ENCODE results near the gene APBA1. TPM values are rescaled to one million over a fixed set of nuclear protein-coding genes. Genes with fewer than 3 reads are reported as not detected.

The APBA1 gene
- polyA plus RNA-seq, 1 of the 3 experiments (the other 2 are of a cell fraction): 3.1 TPM

DNA sequence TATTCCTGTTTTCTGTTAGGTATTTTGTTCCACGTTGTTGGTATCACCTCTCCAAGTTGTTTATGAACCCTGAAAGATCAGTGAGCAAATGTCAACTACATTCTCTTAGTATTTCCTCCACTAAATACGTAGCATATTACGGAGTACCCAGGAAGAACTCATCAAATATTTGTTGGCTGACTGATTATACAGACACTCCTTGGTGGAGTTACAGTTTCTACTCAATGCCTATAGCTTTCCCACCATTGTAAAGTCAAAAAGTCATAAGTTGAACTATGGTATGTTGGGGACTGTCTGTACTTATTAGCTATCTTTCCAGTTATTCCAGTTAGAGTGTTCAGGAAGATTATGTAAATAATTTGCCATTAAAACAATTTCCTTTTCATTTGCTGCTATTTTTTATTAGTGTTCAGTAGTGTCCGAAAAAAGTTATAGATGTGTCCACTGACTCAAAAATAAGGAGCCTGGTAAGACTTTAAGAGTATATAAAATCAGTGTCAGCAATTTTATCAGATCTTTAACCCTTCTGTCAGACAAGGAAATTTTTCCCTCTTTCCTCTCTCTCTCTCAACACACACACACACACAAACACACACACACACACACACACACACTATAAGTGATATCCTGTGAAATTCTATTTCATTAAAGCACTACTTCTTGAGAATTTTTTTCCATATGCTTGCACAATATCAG, 6.8 kb upstream of the APBA1 start:
- Histone ChIP-seq H3K9me3 (no peaks in the 10 kb centered on the region), H3K79me2 (ENCODE audit: insufficient read depth) (no peaks in the 10 kb centered on the region), H3K27ac (ENCODE audit: low read depth in 2 of 2, low read length in 1 of 2) (no peak overlapping the region), H3F3A (replicated peaks; ENCODE audit: insufficient read depth) (peaks cover 20% of the 10 kb centered on the region), H3K4me3 (ENCODE audit: low read depth in 2 of 2, low read length in 1 of 2) (no peak overlapping the region), H3K36me3 (replicated peaks in 1 of 2; ENCODE audit: control insufficient read depth in 1 of 2, insufficient read depth in 2 of 2, low read length in 1 of 2) (no peaks in the 10 kb centered on the region), H3K9ac (no peak overlapping the region), H3K9me2 (no peaks in the 10 kb centered on the region), H3K4me1 (ENCODE audit: control insufficient read depth in 1 of 2, insufficient read depth in 2 of 2, low read depth in 1 of 2, low read length in 1 of 2) (peaks cover 0 to 27% of the 10 kb centered on the region in 2 experiments; a peak in 1 of 4 replicates), H2AFZ (ENCODE audit: low read depth) (peak overlapping the region; percentile 69; the same call in 1 of the 2 replicates), H3K4me2 (no peak overlapping the region), H4K20me1 (ENCODE audit: insufficient read depth) (no peaks in the 10 kb centered on the region), H3K27me3 (ENCODE audit: insufficient read depth) (no peaks in the 10 kb centered on the region)
- POLR2A ChIA-PET: no interaction called here
- no peak for TF ChIP-seq JUND (IDR thresholded peaks at IDR 0.05)
- TF ChIP-seq, protein P1, sequence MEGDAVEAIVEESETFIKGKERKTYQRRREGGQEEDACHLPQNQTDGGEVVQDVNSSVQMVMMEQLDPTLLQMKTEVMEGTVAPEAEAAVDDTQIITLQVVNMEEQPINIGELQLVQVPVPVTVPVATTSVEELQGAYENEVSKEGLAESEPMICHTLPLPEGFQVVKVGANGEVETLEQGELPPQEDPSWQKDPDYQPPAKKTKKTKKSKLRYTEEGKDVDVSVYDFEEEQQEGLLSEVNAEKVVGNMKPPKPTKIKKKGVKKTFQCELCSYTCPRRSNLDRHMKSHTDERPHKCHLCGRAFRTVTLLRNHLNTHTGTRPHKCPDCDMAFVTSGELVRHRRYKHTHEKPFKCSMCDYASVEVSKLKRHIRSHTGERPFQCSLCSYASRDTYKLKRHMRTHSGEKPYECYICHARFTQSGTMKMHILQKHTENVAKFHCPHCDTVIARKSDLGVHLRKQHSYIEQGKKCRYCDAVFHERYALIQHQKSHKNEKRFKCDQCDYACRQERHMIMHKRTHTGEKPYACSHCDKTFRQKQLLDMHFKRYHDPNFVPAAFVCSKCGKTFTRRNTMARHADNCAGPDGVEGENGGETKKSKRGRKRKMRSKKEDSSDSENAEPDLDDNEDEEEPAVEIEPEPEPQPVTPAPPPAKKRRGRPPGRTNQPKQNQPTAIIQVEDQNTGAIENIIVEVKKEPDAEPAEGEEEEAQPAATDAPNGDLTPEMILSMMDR (IDR thresholded peaks at IDR 0.05): no peak
- TF ChIP-seq, protein P2, sequence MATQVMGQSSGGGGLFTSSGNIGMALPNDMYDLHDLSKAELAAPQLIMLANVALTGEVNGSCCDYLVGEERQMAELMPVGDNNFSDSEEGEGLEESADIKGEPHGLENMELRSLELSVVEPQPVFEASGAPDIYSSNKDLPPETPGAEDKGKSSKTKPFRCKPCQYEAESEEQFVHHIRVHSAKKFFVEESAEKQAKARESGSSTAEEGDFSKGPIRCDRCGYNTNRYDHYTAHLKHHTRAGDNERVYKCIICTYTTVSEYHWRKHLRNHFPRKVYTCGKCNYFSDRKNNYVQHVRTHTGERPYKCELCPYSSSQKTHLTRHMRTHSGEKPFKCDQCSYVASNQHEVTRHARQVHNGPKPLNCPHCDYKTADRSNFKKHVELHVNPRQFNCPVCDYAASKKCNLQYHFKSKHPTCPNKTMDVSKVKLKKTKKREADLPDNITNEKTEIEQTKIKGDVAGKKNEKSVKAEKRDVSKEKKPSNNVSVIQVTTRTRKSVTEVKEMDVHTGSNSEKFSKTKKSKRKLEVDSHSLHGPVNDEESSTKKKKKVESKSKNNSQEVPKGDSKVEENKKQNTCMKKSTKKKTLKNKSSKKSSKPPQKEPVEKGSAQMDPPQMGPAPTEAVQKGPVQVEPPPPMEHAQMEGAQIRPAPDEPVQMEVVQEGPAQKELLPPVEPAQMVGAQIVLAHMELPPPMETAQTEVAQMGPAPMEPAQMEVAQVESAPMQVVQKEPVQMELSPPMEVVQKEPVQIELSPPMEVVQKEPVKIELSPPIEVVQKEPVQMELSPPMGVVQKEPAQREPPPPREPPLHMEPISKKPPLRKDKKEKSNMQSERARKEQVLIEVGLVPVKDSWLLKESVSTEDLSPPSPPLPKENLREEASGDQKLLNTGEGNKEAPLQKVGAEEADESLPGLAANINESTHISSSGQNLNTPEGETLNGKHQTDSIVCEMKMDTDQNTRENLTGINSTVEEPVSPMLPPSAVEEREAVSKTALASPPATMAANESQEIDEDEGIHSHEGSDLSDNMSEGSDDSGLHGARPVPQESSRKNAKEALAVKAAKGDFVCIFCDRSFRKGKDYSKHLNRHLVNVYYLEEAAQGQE (IDR thresholded peaks at IDR 0.05; ENCODE audit: low read depth, low read length): no peak
- no peak for TF ChIP-seq GABPA (IDR thresholded peaks at IDR 0.05; ENCODE audit: low read depth)
- no peak for TF ChIP-seq GATA2 (CRISPR knock-in tag; IDR thresholded peaks at IDR 0.05)
- no peak for TF ChIP-seq MXI1 (IDR thresholded peaks at IDR 0.05; ENCODE audit: low read depth, low read length)
- no peak for TF ChIP-seq MEF2A (IDR thresholded peaks at IDR 0.05; ENCODE audit: borderline replicate concordance, low read depth)
- TF ChIP-seq TAF1 (IDR thresholded peaks at IDR 0.05; ENCODE audit: borderline replicate concordance, low read depth, low read length): no peak
- TF ChIP-seq FOXJ3 (CRISPR knock-in tag; IDR thresholded peaks at IDR 0.05): no peak
- TF ChIP-seq, protein P3, sequence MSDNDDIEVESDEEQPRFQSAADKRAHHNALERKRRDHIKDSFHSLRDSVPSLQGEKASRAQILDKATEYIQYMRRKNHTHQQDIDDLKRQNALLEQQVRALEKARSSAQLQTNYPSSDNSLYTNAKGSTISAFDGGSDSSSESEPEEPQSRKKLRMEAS (IDR thresholded peaks at IDR 0.05; ENCODE audit: low read depth): no peak
- TF ChIP-seq ELF1 (IDR thresholded peaks at IDR 0.05): no peak
- TF ChIP-seq NFIC (IDR thresholded peaks at IDR 0.05; ENCODE audit: borderline replicate concordance): no peak
- no peak for TF ChIP-seq ZBTB33 (IDR thresholded peaks at IDR 0.05; ENCODE audit: borderline replicate concordance, low read depth)
- TF ChIP-seq POLR2AphosphoS5 (IDR thresholded peaks at IDR 0.05; ENCODE audit: low read depth, low read length): no peak
- no peak for TF ChIP-seq SMC3 (IDR thresholded peaks at IDR 0.05; ENCODE audit: low read depth, low read length)
- no peak for DNase-seq
- CTCF ChIA-PET: interaction anchor here (0.6 kb wide), 1 partner anchor 191 kb away, joined by 3 read pairs; no protein-coding TSS in a partner anchor
- 65% methylated on average over 4 of the region's 4 CpGs for WGBS (ENCODE audit: low lambda C conversion rate)
